Endothelial cell of umbilical vein (primary cell): ENCODE results near the gene ACSS1.

ENCODE experiments used
- FOS ChIP-seq: IDR thresholded peaks from 2 replicates; pipeline ENCODE4 v1.6.1; 2011; ENCODE audit warnings: mild to moderate bottlenecking, low read length, moderate library complexity, borderline replicate concordance; ENCODE audit not compliant: insufficient read depth
- GATA2 ChIP-seq: IDR thresholded peaks from 2 replicates; pipeline ENCODE4 v1.7.0; 2011; ENCODE audit warnings: low read depth, mild to moderate bottlenecking, moderate library complexity, mixed read lengths, low read length; ENCODE audit not compliant: insufficient read length, insufficient read depth
- MYC ChIP-seq: IDR thresholded peaks from one replicate; pipeline ENCODE4 v1.6.1; 2011; ENCODE audit warnings: mild to moderate bottlenecking, low read depth, low read length
- POLR2A ChIP-seq: IDR thresholded peaks from 2 replicates; pipeline ENCODE4 v1.6.1; 2012; ENCODE audit warnings: low read depth, mild to moderate bottlenecking, control low read depth, low read length
- POLR2AphosphoS5 ChIP-seq: IDR thresholded peaks from 2 replicates; pipeline ENCODE4 v1.6.1; 2012; ENCODE audit warnings: low read depth, mild to moderate bottlenecking, control low read depth, low read length, moderate library complexity; ENCODE audit not compliant: insufficient read depth
- TF ChIP-seq, protein P1 (sequence below), 2 donors: IDR thresholded peaks; 1 replicate in 1 of 2; 2 replicates in 1 of 2; pipeline ENCODE4 v1.5.1; 2011; ENCODE audit warnings: low read length in 2 of 2, mild to moderate bottlenecking in 2 of 2, moderate library complexity in 2 of 2, control low read depth in 1 of 2, inconsistent platforms in 1 of 2, low read depth in 1 of 2; ENCODE audit not compliant: insufficient read depth in 1 of 2; ENCODE audit errors: extremely low read depth in 1 of 2

- no peak for TF ChIP-seq GATA2
- TF ChIP-seq POLR2A, result no peak
- TF ChIP-seq, protein P1, sequence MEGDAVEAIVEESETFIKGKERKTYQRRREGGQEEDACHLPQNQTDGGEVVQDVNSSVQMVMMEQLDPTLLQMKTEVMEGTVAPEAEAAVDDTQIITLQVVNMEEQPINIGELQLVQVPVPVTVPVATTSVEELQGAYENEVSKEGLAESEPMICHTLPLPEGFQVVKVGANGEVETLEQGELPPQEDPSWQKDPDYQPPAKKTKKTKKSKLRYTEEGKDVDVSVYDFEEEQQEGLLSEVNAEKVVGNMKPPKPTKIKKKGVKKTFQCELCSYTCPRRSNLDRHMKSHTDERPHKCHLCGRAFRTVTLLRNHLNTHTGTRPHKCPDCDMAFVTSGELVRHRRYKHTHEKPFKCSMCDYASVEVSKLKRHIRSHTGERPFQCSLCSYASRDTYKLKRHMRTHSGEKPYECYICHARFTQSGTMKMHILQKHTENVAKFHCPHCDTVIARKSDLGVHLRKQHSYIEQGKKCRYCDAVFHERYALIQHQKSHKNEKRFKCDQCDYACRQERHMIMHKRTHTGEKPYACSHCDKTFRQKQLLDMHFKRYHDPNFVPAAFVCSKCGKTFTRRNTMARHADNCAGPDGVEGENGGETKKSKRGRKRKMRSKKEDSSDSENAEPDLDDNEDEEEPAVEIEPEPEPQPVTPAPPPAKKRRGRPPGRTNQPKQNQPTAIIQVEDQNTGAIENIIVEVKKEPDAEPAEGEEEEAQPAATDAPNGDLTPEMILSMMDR (IDR thresholded peaks at IDR 0.05; ENCODE audit: extremely low read depth in 1 of 2, insufficient read depth in 1 of 2, low read depth in 1 of 2, low read length in 2 of 2), result no peak
- TF ChIP-seq FOS, result no peak
- TF ChIP-seq POLR2AphosphoS5, result no peak
- no peak for TF ChIP-seq MYC
Measured at GRCh38 chr20:25076201-25076600, 18.3 kb upstream of the ACSS1 start.
